ENCODE data around the gene FGF18. TPM values are rescaled to one million over a fixed set of nuclear protein-coding genes. Genes with fewer than 3 reads are reported as not detected.

The FGF18 gene
- total and polyA plus RNA-seq, 2 experiments from 2014 or later: 0.09 TPM; not detected in 1

DNA sequence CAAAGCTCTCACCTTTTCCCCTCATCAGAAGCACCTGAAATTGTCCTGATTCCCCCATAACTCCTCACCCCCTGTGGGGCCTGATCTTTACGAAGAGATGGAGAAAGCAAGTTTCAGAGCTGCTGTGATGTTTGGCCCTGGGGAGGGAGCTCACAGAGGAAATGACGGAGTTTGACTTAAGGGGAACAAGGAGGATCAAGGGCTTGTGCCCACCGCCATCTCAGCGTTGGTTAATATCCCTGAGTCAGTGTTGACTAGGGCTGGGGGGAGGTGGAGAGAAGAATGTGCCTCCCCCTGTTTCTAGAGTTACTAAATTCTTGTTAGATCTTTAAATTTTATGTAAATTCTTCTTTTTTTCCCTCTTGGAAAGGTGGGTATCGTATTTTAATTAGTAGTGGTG, 27.8 kb downstream of the FGF18 start:
- Histone ChIP-seq H3K27ac (no peak overlapping the region), H4K20me1 (ENCODE audit: insufficient read depth) (no peaks in the 10 kb centered on the region), H3K9me2 (ENCODE audit: insufficient read depth) (no peaks in the 10 kb centered on the region), H3K27me3 (replicated peaks; ENCODE audit: insufficient read depth) (no peaks in the 10 kb centered on the region), H3F3A (ENCODE audit: insufficient read depth) (0 out of 2 replicates have a peak, but pooled peaks cover 5% of the 10 kb centered on the region), H3K9me3 (ENCODE audit: low read depth) (no peaks in the 10 kb centered on the region), H3K9ac (no peak overlapping the region), H3K4me2 (ENCODE audit: unreplicated experiment) (no peak overlapping the region), H3K4me1 (ENCODE audit: insufficient read depth) (peaks cover 16% of the 10 kb centered on the region), H2AFZ (no peak overlapping the region), H3K79me2 (ENCODE audit: insufficient read depth) (no peaks in the 10 kb centered on the region), H3K36me3 (ENCODE audit: low read depth) (no peaks in the 10 kb centered on the region), H3K4me3 (no peak overlapping the region)
- WGBS, 2 experiments (ENCODE audit: low coverage in 1 of 2, low lambda C conversion rate in 2 of 2, missing lambda C conversion rate in 2 of 2): 84 to 85% methylated on average over 5 of the region's 5 CpGs
- in situ Hi-C loops (cut with MboI): no loop called here
- no peak for TF ChIP-seq EZH2 (IDR thresholded peaks at IDR 0.05; ENCODE audit: insufficient read depth, poor library complexity, severe bottlenecking)
- no peak for TF ChIP-seq EZH2phosphoT487 (IDR thresholded peaks at IDR 0.05; ENCODE audit: insufficient read depth, low read depth)
- peak; percentile 30 for DNase-seq

DNA sequence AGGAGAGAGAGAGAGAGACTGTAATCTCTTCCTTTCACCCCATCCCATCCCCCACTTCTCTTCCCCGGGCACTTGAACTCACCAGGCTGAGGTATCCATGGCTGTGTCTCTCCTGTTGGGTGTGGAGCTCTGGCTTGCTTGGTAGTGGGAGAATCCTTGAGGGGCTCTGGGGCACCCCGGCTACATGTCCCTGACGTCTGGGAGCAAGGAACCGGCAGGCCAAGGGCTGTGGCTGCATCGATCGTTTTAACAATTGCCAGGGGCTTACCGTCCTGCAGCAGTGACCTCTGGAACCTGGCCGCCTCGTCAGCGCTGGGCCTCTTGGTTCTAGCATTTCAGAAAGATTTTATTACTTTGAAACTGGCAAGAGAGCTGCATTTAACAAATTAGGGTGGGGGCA, 30.0 kb downstream of the FGF18 start:
- no peaks in the 10 kb centered on the region for H3K79me2 ChIP-seq (ENCODE audit: insufficient read depth)
- DNase-seq: no peak
- no peak overlapping the region for H3K9ac ChIP-seq
- H3K27me3 ChIP-seq (replicated peaks; ENCODE audit: insufficient read depth): no peaks in the 10 kb centered on the region
- 0 out of 2 replicates have a peak, but pooled peaks cover 5% of the 10 kb centered on the region for H3F3A ChIP-seq (ENCODE audit: insufficient read depth)
- no peaks in the 10 kb centered on the region for H3K36me3 ChIP-seq (ENCODE audit: low read depth)
- 88% methylated on average over 10 of the region's 10 CpGs for WGBS, 2 experiments (ENCODE audit: low coverage in 1 of 2, low lambda C conversion rate in 2 of 2, missing lambda C conversion rate in 2 of 2)
- in situ Hi-C loops (cut with MboI): no loop called here
- H3K9me2 ChIP-seq (ENCODE audit: insufficient read depth): no peaks in the 10 kb centered on the region
- H3K4me3 ChIP-seq: no peak overlapping the region
- H3K27ac ChIP-seq: no peak overlapping the region
- no peak for TF ChIP-seq EZH2 (IDR thresholded peaks at IDR 0.05; ENCODE audit: insufficient read depth, poor library complexity, severe bottlenecking)
- TF ChIP-seq EZH2phosphoT487 (IDR thresholded peaks at IDR 0.05; ENCODE audit: insufficient read depth, low read depth): no peak
- no peak overlapping the region for H2AFZ ChIP-seq
- no peak overlapping the region for H3K4me2 ChIP-seq (ENCODE audit: unreplicated experiment)
- no peaks in the 10 kb centered on the region for H3K9me3 ChIP-seq (ENCODE audit: low read depth)
- H4K20me1 ChIP-seq (ENCODE audit: insufficient read depth): no peaks in the 10 kb centered on the region
- peaks cover 16% of the 10 kb centered on the region for H3K4me1 ChIP-seq (ENCODE audit: insufficient read depth)

- H3K4me2 ChIP-seq (ENCODE audit: unreplicated experiment): peak overlapping the region; percentile 58
- H2AFZ ChIP-seq: peak overlapping the region; percentile 63
- in situ Hi-C loops (cut with MboI): no loop called here
- 2 to 3% methylated on average over 47 to 67 of the region's 88 CpGs for WGBS, 2 experiments (ENCODE audit: low coverage in 1 of 2, low lambda C conversion rate in 2 of 2, missing lambda C conversion rate in 2 of 2)
- H4K20me1 ChIP-seq (ENCODE audit: insufficient read depth): no peaks in the 10 kb centered on the region
- peak overlapping the region; percentile 86 for H3K9ac ChIP-seq
- H3K36me3 ChIP-seq (ENCODE audit: low read depth): no peaks in the 10 kb centered on the region
- H3K4me1 ChIP-seq (ENCODE audit: insufficient read depth): peaks cover 14% of the 10 kb centered on the region
- peak; percentile 95 for DNase-seq
- no peaks in the 10 kb centered on the region for H3K9me3 ChIP-seq (ENCODE audit: low read depth)
- no peaks in the 10 kb centered on the region for H3K27me3 ChIP-seq (replicated peaks; ENCODE audit: insufficient read depth)
- H3K79me2 ChIP-seq (ENCODE audit: insufficient read depth): no peaks in the 10 kb centered on the region
- H3K27ac ChIP-seq: peak overlapping the region; percentile 84
- no peak for TF ChIP-seq EZH2 (IDR thresholded peaks at IDR 0.05; ENCODE audit: insufficient read depth, poor library complexity, severe bottlenecking)
- TF ChIP-seq EZH2phosphoT487 (IDR thresholded peaks at IDR 0.05; ENCODE audit: insufficient read depth, low read depth): no peak
- 0 out of 2 replicates have a peak, but pooled peaks cover 5% of the 10 kb centered on the region for H3F3A ChIP-seq (ENCODE audit: insufficient read depth)
- H3K9me2 ChIP-seq (ENCODE audit: insufficient read depth): no peaks in the 10 kb centered on the region
- peak overlapping the region; percentile 66 for H3K4me3 ChIP-seq
These were observed 31.2 kb downstream of the FGF18 start for GRCh38 chr5:171450423-171451331.

DNA sequence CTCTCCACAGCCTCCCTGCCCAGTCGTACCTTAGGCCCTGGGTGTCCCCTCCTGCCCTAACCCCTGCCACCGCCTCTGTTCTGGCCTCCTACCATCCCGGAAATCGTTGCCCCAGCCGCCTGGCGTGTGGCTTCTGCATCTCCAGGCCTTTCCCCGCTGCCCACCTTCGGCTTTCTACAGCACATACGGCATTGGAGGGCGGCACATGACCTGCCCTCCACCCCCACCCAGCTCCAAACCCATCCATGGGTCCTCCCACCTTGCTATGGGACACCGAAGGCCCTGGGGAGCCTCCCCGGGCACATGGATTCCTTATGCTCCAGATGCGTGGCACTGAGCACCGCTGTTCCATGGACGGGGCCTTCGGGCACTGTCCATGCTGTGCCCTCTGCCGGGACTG, 32.0 kb downstream of the FGF18 start:
- TF ChIP-seq EZH2phosphoT487 (IDR thresholded peaks at IDR 0.05; ENCODE audit: insufficient read depth, low read depth) (no peak), EZH2 (IDR thresholded peaks at IDR 0.05; ENCODE audit: insufficient read depth, poor library complexity, severe bottlenecking) (no peak)
- Histone ChIP-seq H3K4me3 (peak overlapping the region; percentile 66), H3K36me3 (ENCODE audit: low read depth) (no peaks in the 10 kb centered on the region), H3K79me2 (ENCODE audit: insufficient read depth) (no peaks in the 10 kb centered on the region), H3K9me2 (ENCODE audit: insufficient read depth) (no peaks in the 10 kb centered on the region), H2AFZ (peak overlapping the region; percentile 63), H3K4me2 (ENCODE audit: unreplicated experiment) (peak overlapping the region; percentile 58), H3K27me3 (replicated peaks; ENCODE audit: insufficient read depth) (no peaks in the 10 kb centered on the region), H3F3A (ENCODE audit: insufficient read depth) (0 out of 2 replicates have a peak, but pooled peaks cover 5% of the 10 kb centered on the region), H3K9me3 (ENCODE audit: low read depth) (no peaks in the 10 kb centered on the region), H3K27ac (peak overlapping the region; percentile 84), H3K4me1 (ENCODE audit: insufficient read depth) (peaks cover 7% of the 10 kb centered on the region; the same call in 1 of the 2 replicates), H4K20me1 (ENCODE audit: insufficient read depth) (no peaks in the 10 kb centered on the region), H3K9ac (peak overlapping the region; percentile 86)
- DNase-seq: no peak
- in situ Hi-C loops (cut with MboI): no loop called here
- 81 to 85% methylated on average over 9 to 14 of the region's 17 CpGs for WGBS, 2 experiments (ENCODE audit: low coverage in 1 of 2, low lambda C conversion rate in 2 of 2, missing lambda C conversion rate in 2 of 2)

Data from GM23248 (cell line).